Karpas-422 (cell line): ENCODE measurements around the gene CKLF. TPM values are rescaled to one million over a fixed set of nuclear protein-coding genes. Genes with fewer than 3 reads are reported as not detected.

Experiments used
- DNase-seq: peaks from one replicate; pipeline ENCODE4 v3.0.0-alpha.2; 2015
- H2AFZ ChIP-seq: fragments of 200-600 bp; sonication (generic); 2 replicates; pipeline ENCODE4 v1.6.1; 2014; ENCODE audit warnings: antibody characterized with exemption, low read length, mixed read lengths
- H3K27ac ChIP-seq: fragments of 200-600 bp; sonication (generic); 2 replicates; pipeline ENCODE4 v1.5.1; 2014; ENCODE audit warnings: mild to moderate bottlenecking, low read length, moderate library complexity
- H3K27me3 ChIP-seq: fragments of 200-600 bp; sonication (generic); 2 replicates; pipeline ENCODE4 v1.6.1; 2014; ENCODE audit warnings: low read length, mixed read lengths
- H3K36me3 ChIP-seq: fragments of 200-600 bp; sonication (generic); 2 replicates; pipeline ENCODE4 v1.6.1; 2014; ENCODE audit warnings: low read length, mixed read lengths; ENCODE audit not compliant: insufficient read depth
- H3K4me1 ChIP-seq: fragments of 200-600 bp; sonication (generic); 2 replicates; pipeline ENCODE4 v1.6.1; 2014; ENCODE audit warnings: mild to moderate bottlenecking, low read length, mixed read lengths
- H3K4me2 ChIP-seq: fragments of 200-600 bp; sonication (generic); 2 replicates; pipeline ENCODE4 v1.6.1; 2014; ENCODE audit warnings: low read length, low read depth, mild to moderate bottlenecking; ENCODE audit not compliant: poor library complexity, severe bottlenecking
- H3K4me3 ChIP-seq: fragments of 200-600 bp; sonication (generic); 2 replicates; pipeline ENCODE4 v1.5.1; 2014; ENCODE audit warnings: mild to moderate bottlenecking, antibody characterized with exemption, low read length, mixed read lengths
- H3K79me2 ChIP-seq: fragments of 200-600 bp; sonication (generic); 2 replicates; pipeline ENCODE4 v1.6.1; 2014; ENCODE audit warnings: mild to moderate bottlenecking, low read length, mixed read lengths
- H3K9ac ChIP-seq: fragments of 200-600 bp; sonication (generic); 2 replicates; pipeline ENCODE4 v1.6.0; 2014; ENCODE audit warnings: low read length
- H3K9me2 ChIP-seq: fragments of 200-600 bp; sonication (generic), shearing (Covaris generic); replicated peaks from 2 replicates; pipeline ENCODE4 v1.6.0; 2014; ENCODE audit warnings: mild to moderate bottlenecking, low read length, moderate library complexity; ENCODE audit not compliant: insufficient read depth
- H3K9me3 ChIP-seq: fragments of 300-700, 200-600 bp; sonication (generic); 2 replicates; pipeline ENCODE4 v1.6.1; 2014; ENCODE audit warnings: low read length, mixed read lengths
- H4K20me1 ChIP-seq: fragments of 200-600 bp; sonication (generic); 2 replicates; pipeline ENCODE4 v1.6.1; 2014; ENCODE audit warnings: mild to moderate bottlenecking, antibody characterized with exemption, low read length, low read depth; ENCODE audit not compliant: insufficient read depth
- total RNA-seq: library from RNA; depleted of rRNA; stranded (reverse); fragments of >200 nt; shearing (Covaris generic); gene quantifications from 2 replicates; pipeline ENCODE4 v1.2.3, GENCODE V29; 2014; ENCODE audit warnings: low replicate concordance

Gene CKLF
- total RNA-seq, 1 experiment from 2014 or later = 61.3 TPM

- Histone ChIP-seq H3K27me3 (no peaks in the 10 kb centered on the region), H3K4me2 (peak overlapping the region; percentile 91), H2AFZ (no peak overlapping the region), H3K9me2 (no peaks in the 10 kb centered on the region), H3K4me1 (peaks cover 41% of the 10 kb centered on the region), H3K36me3 (0 out of 2 replicates have a peak, but pooled peaks cover 3% of the 10 kb centered on the region), H3K9ac (no peak overlapping the region), H3K9me3 (no peaks in the 10 kb centered on the region), H4K20me1 (no peaks in the 10 kb centered on the region), H3K79me2 (peaks cover 27% of the 10 kb centered on the region), H3K4me3 (no peak overlapping the region), H3K27ac (no peak overlapping the region)
- no peak for DNase-seq
Observed at GRCh38 chr16:66554021-66554420, 1.6 kb downstream of the CKLF start.

GRCh38 chr16:66554495-66554894 is 2.1 kb downstream of the CKLF start:
- Histone ChIP-seq H3K4me2 (no peak overlapping the region), H3K9me2 (no peaks in the 10 kb centered on the region), H3K4me1 (peaks cover 36% of the 10 kb centered on the region), H3K9ac (no peak overlapping the region), H3K79me2 (peaks cover 27% of the 10 kb centered on the region), H3K9me3 (no peaks in the 10 kb centered on the region), H4K20me1 (no peaks in the 10 kb centered on the region), H2AFZ (no peak overlapping the region), H3K36me3 (0 out of 2 replicates have a peak, but pooled peaks cover 3% of the 10 kb centered on the region), H3K27me3 (no peaks in the 10 kb centered on the region), H3K27ac (no peak overlapping the region), H3K4me3 (no peak overlapping the region)
- no peak for DNase-seq

- Histone ChIP-seq H3K27me3 (no peaks in the 10 kb centered on the region), H3K4me3 (no peak overlapping the region), H3K9ac (no peak overlapping the region), H3K79me2 (0 out of 2 replicates have a peak, but pooled peaks cover 7% of the 10 kb centered on the region), H3K9me2 (no peaks in the 10 kb centered on the region), H3K27ac (no peak overlapping the region), H3K36me3 (peaks cover 12% of the 10 kb centered on the region; the same call in 1 of the 2 replicates), H3K4me2 (no peak overlapping the region), H2AFZ (no peak overlapping the region), H4K20me1 (no peaks in the 10 kb centered on the region), H3K9me3 (no peaks in the 10 kb centered on the region), H3K4me1 (no peaks in the 10 kb centered on the region)
- DNase-seq = no peak
Observed at GRCh38 chr16:66560107-66560506, 7.7 kb downstream of the CKLF start.

- no peak for DNase-seq
- Histone ChIP-seq H2AFZ (no peak overlapping the region), H3K36me3 (peaks cover 15% of the 10 kb centered on the region; the same call in 1 of the 2 replicates), H3K4me3 (no peak overlapping the region), H3K4me1 (no peaks in the 10 kb centered on the region), H4K20me1 (no peaks in the 10 kb centered on the region), H3K4me2 (no peak overlapping the region), H3K9ac (no peak overlapping the region), H3K27me3 (no peaks in the 10 kb centered on the region), H3K9me2 (no peaks in the 10 kb centered on the region), H3K79me2 (0 out of 2 replicates have a peak, but pooled peaks cover 3% of the 10 kb centered on the region), H3K27ac (no peak overlapping the region), H3K9me3 (no peaks in the 10 kb centered on the region)
Observed at GRCh38 chr16:66561381-66562080, 9.2 kb downstream of the CKLF start.

GRCh38 chr16:66562409-66562808 is 10.0 kb downstream of the CKLF start:
- no peak overlapping the region for H3K4me2 ChIP-seq
- H3K36me3 ChIP-seq = peaks cover 15% of the 10 kb centered on the region; the same call in 1 of the 2 replicates
- 0 out of 2 replicates have a peak, but pooled peaks cover 2% of the 10 kb centered on the region for H3K79me2 ChIP-seq
- no peaks in the 10 kb centered on the region for H4K20me1 ChIP-seq
- DNase-seq = no peak
- H3K27ac ChIP-seq = no peak overlapping the region
- H3K4me1 ChIP-seq = no peaks in the 10 kb centered on the region
- no peaks in the 10 kb centered on the region for H3K27me3 ChIP-seq
- H3K9ac ChIP-seq = no peak overlapping the region
- H3K9me2 ChIP-seq = no peaks in the 10 kb centered on the region
- no peak overlapping the region for H3K4me3 ChIP-seq
- H3K9me3 ChIP-seq = no peaks in the 10 kb centered on the region
- no peak overlapping the region for H2AFZ ChIP-seq

- no peak overlapping the region for H3K4me2 ChIP-seq
- peaks cover 15% of the 10 kb centered on the region; the same call in 1 of the 2 replicates for H3K36me3 ChIP-seq
Observed at GRCh38 chr16:66562986-66563385, 10.6 kb downstream of the CKLF start.

GRCh38 chr16:66563574-66564334 is 11.4 kb downstream of the CKLF start:
- no peaks in the 10 kb centered on the region for H3K9me2 ChIP-seq
- no peaks in the 10 kb centered on the region for H3K79me2 ChIP-seq
- no peak overlapping the region for H3K4me2 ChIP-seq
- H3K9ac ChIP-seq = no peak overlapping the region
- H3K27ac ChIP-seq = no peak overlapping the region
- H3K4me3 ChIP-seq = no peak overlapping the region
- no peaks in the 10 kb centered on the region for H3K9me3 ChIP-seq
- no peaks in the 10 kb centered on the region for H3K4me1 ChIP-seq
- H2AFZ ChIP-seq = no peak overlapping the region
- peaks cover 12% of the 10 kb centered on the region; the same call in 1 of the 2 replicates for H3K36me3 ChIP-seq
- no peaks in the 10 kb centered on the region for H3K27me3 ChIP-seq
- no peak for DNase-seq
- no peaks in the 10 kb centered on the region for H4K20me1 ChIP-seq

More at GRCh38 chr16:66562986-66563385, 10.6 kb downstream of the CKLF start:
- Histone ChIP-seq H4K20me1 (no peaks in the 10 kb centered on the region), H3K9ac (no peak overlapping the region), H3K4me1 (no peaks in the 10 kb centered on the region), H2AFZ (no peak overlapping the region), H3K9me2 (no peaks in the 10 kb centered on the region), H3K79me2 (no peaks in the 10 kb centered on the region), H3K27me3 (no peaks in the 10 kb centered on the region), H3K4me3 (no peak overlapping the region), H3K9me3 (no peaks in the 10 kb centered on the region), H3K27ac (no peak overlapping the region)
- no peak for DNase-seq
